BE2C (cell line): ENCODE results near the gene TVP23C.

ENCODE experiments used
- DNase-seq: peaks from one replicate; pipeline ENCODE4 v3.0.0-alpha.2; 2020
- H3K27me3 ChIP-seq: fragments of 250-450 bp; sonication (Bioruptor Pico); 2 replicates; pipeline ENCODE4 v1.5.1; 2020; ENCODE audit warnings: mild to moderate bottlenecking
- H3K36me3 ChIP-seq: fragments of 250-450 bp; sonication (Bioruptor Pico); 2 replicates; pipeline ENCODE4 v1.5.1; 2020; ENCODE audit warnings: mild to moderate bottlenecking
- H3K4me1 ChIP-seq: fragments of 250-450 bp; sonication (Bioruptor Pico); 2 replicates; pipeline ENCODE4 v1.5.1; 2020
- H3K4me3 ChIP-seq: 2 replicates; pipeline ENCODE4 v1.5.1; 2011; ENCODE audit warnings: low read depth, low read length
- H3K9me3 ChIP-seq: fragments of 250-450 bp; sonication (Bioruptor Pico); 2 replicates; pipeline ENCODE4 v1.5.1; 2020
- TF ChIP-seq, protein P1 (sequence below): IDR thresholded peaks from 2 replicates; pipeline ENCODE4 v1.5.1; 2012; ENCODE audit warnings: mild to moderate bottlenecking, low read depth, low read length

TVP23C gene

DNA sequence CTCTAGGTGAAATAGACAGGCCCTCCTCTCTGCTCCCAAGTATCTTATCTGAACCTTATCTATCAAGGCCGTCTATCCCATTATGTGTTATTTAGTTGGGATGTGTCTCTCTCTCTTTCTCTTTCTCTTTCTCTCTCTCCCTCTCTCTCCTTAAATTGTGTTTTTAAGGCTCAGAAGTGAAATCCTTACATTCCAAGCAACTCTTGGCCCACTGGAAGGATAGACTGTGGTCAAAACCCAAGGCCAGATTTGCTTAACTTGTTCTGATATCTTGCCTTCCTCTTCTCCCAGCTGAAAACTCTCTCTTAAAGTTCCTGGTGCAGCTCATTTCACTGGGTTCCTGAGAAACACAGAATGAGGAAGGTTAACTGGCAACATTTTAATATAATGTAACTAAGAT, 110.5 kb downstream of the TVP23C start:
- TF ChIP-seq, protein P1, sequence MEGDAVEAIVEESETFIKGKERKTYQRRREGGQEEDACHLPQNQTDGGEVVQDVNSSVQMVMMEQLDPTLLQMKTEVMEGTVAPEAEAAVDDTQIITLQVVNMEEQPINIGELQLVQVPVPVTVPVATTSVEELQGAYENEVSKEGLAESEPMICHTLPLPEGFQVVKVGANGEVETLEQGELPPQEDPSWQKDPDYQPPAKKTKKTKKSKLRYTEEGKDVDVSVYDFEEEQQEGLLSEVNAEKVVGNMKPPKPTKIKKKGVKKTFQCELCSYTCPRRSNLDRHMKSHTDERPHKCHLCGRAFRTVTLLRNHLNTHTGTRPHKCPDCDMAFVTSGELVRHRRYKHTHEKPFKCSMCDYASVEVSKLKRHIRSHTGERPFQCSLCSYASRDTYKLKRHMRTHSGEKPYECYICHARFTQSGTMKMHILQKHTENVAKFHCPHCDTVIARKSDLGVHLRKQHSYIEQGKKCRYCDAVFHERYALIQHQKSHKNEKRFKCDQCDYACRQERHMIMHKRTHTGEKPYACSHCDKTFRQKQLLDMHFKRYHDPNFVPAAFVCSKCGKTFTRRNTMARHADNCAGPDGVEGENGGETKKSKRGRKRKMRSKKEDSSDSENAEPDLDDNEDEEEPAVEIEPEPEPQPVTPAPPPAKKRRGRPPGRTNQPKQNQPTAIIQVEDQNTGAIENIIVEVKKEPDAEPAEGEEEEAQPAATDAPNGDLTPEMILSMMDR, result no peak
- no peaks in the 10 kb centered on the region for H3K4me1 ChIP-seq
- no peaks in the 10 kb centered on the region for H3K27me3 ChIP-seq
- no peaks in the 10 kb centered on the region for H3K36me3 ChIP-seq
- H3K9me3 ChIP-seq, result no peaks in the 10 kb centered on the region
- no peak overlapping the region for H3K4me3 ChIP-seq
- no peak for DNase-seq
